HG02642 (cell line): Measurements from ENCODE around the gene TSGA10.
"Not testable (repeated sequence)": the region's sequence is repeated elsewhere in the genome, so short reads cannot be mapped to it uniquely, and the experiment has no call there.

Source experiments
- ATAC-seq: cut with Tn5 transposase; IDR thresholded peaks from one replicate; pipeline ENCODE4 v1.9.1; 2021; ENCODE audit warnings: mild to moderate bottlenecking; ENCODE audit not compliant: unreplicated experiment, poor library complexity

The TSGA10 gene

GRCh38 chr2:99081891-99082290 is 72.9 kb downstream of the TSGA10 start:
- ATAC-seq, result no peak

GRCh38 chr2:99079226-99079625 is 75.5 kb downstream of the TSGA10 start:
- ATAC-seq, result no peak

- ATAC-seq, result no peak
These were observed 82.2 kb downstream of the TSGA10 start for GRCh38 chr2:99072551-99072950.

GRCh38 chr2:99067871-99068625 is 86.7 kb downstream of the TSGA10 start:
- no peak for ATAC-seq

GRCh38 chr2:99066075-99066958 is 88.4 kb downstream of the TSGA10 start:
- peak; percentile 97 for ATAC-seq

- ATAC-seq, result not testable (repeated sequence)
These were observed 105.6 kb downstream of the TSGA10 start for GRCh38 chr2:99049187-99049586.

GRCh38 chr2:99040736-99041300 is 113.9 kb downstream of the TSGA10 start:
- ATAC-seq, result not testable (repeated sequence)

GRCh38 chr2:99035920-99036319 is 118.8 kb downstream of the TSGA10 start:
- no peak for ATAC-seq

- no peak for ATAC-seq
These were observed 122.0 kb downstream of the TSGA10 start for GRCh38 chr2:99032786-99033185.

- ATAC-seq, result no peak
These were observed 122.7 kb downstream of the TSGA10 start for GRCh38 chr2:99032001-99032400.

- ATAC-seq, result no peak
These were observed 123.3 kb downstream of the TSGA10 start for GRCh38 chr2:99031481-99031880.

- no peak for ATAC-seq
These were observed 126.2 kb downstream of the TSGA10 start for GRCh38 chr2:99028558-99028957.

GRCh38 chr2:99027856-99028255 is 126.9 kb downstream of the TSGA10 start:
- no peak for ATAC-seq

GRCh38 chr2:99000708-99001107 is 154.0 kb downstream of the TSGA10 start:
- ATAC-seq, result no peak

GRCh38 chr2:98988695-98989094 is 166.0 kb downstream of the TSGA10 start:
- ATAC-seq, result not testable (repeated sequence)

GRCh38 chr2:98985905-98986666 is 168.7 kb downstream of the TSGA10 start:
- ATAC-seq, result no peak

GRCh38 chr2:98975611-98976010 is 179.1 kb downstream of the TSGA10 start:
- ATAC-seq, result no peak

- ATAC-seq, result no peak
These were observed 182.1 kb downstream of the TSGA10 start for GRCh38 chr2:98972582-98973167.

- no peak for ATAC-seq
These were observed 194.8 kb downstream of the TSGA10 start for GRCh38 chr2:98959810-98960507.
